Keratinocyte (primary cell): ENCODE measurements around the gene HTRA3. TPM values are rescaled to one million over a fixed set of nuclear protein-coding genes. Genes with fewer than 3 reads are reported as not detected.

Experiments used
- DNase-seq: peaks from one replicate; pipeline ENCODE4 v3.0.0-alpha.2; 2011; ENCODE audit warnings: low read depth, missing footprints, low spot score
- FAIRE-seq: peaks from 2 replicates; lab custom pipeline; 2011; peaks lifted over from hg19 to GRCh38; lab: Jason Lieb, UNC
- H2AFZ ChIP-seq: 2 replicates; pipeline ENCODE4 v1.6.0; 2012; ENCODE audit warnings: low read length, control low read depth, inconsistent platforms; ENCODE audit not compliant: control insufficient read depth
- H3K27ac ChIP-seq: 2 replicates; pipeline ENCODE4 v1.5.1; 2011; ENCODE audit warnings: low read length; ENCODE audit not compliant: control insufficient read depth, insufficient read depth
- H3K27me3 ChIP-seq: 3 replicates; pipeline ENCODE4 v1.6.0; 2011; ENCODE audit warnings: low read length; ENCODE audit not compliant: control insufficient read depth, insufficient read depth; ENCODE audit errors: extremely low read depth
- H3K36me3 ChIP-seq, 2 experiments: 2 replicates in 1 of 2; 3 replicates in 1 of 2; pipeline ENCODE4 v1.5.1; 2011; ENCODE audit warnings: low read length in 2 of 2, mild to moderate bottlenecking in 1 of 2; ENCODE audit not compliant: control insufficient read depth in 2 of 2, insufficient read depth in 2 of 2; ENCODE audit errors: extremely low read depth in 1 of 2
- H3K4me1 ChIP-seq: 3 replicates; pipeline ENCODE4 v1.5.1; 2011; ENCODE audit warnings: low read length; ENCODE audit not compliant: control insufficient read depth, insufficient read depth; ENCODE audit errors: extremely low read depth
- H3K4me2 ChIP-seq: 3 replicates; pipeline ENCODE4 v1.6.0; 2011; ENCODE audit warnings: low read depth, low read length; ENCODE audit not compliant: control insufficient read depth, insufficient read depth; ENCODE audit errors: extremely low read depth
- H3K4me3 ChIP-seq, 3 experiments: fragments of 200-600 bp in 1 of 3; sonication (generic) in 1 of 3; 2 replicates in 2 of 3; 3 replicates in 1 of 3; pipeline ENCODE4 v1.5.1; 2011 to 2016; ENCODE audit warnings: low read length in 3 of 3, mild to moderate bottlenecking in 3 of 3, control low read depth in 2 of 3, inconsistent platforms in 1 of 3, low read depth in 1 of 3, mixed read lengths in 1 of 3, mixed run types in 1 of 3, moderate library complexity in 1 of 3; ENCODE audit not compliant: control insufficient read depth in 2 of 3, insufficient read depth in 2 of 3; ENCODE audit errors: extremely low read depth in 1 of 3
- H3K79me2 ChIP-seq: 2 replicates; pipeline ENCODE4 v1.6.0; 2012; ENCODE audit warnings: low read length; ENCODE audit not compliant: control insufficient read depth, insufficient read depth
- H3K9ac ChIP-seq: 3 replicates; pipeline ENCODE4 v1.6.0; 2011; ENCODE audit warnings: low read length; ENCODE audit not compliant: control insufficient read depth, insufficient read depth; ENCODE audit errors: extremely low read depth
- H3K9me1 ChIP-seq: 3 replicates; pipeline ENCODE4 v1.6.0; 2011; ENCODE audit warnings: low read length; ENCODE audit not compliant: control insufficient read depth, insufficient read depth; ENCODE audit errors: extremely low read depth
- H3K9me3 ChIP-seq: 2 replicates; pipeline ENCODE4 v1.5.1; 2012; ENCODE audit warnings: low read depth, low read length; ENCODE audit not compliant: control insufficient read depth
- H4K20me1 ChIP-seq: 3 replicates; pipeline ENCODE4 v1.6.0; 2011; ENCODE audit warnings: low read length; ENCODE audit not compliant: control insufficient read depth, insufficient read depth; ENCODE audit errors: extremely low read depth
- CTCF ChIP-seq, 3 experiments: IDR thresholded peaks in 1 of 3; conservative IDR thresholded peaks in 1 of 3; optimal IDR thresholded peaks in 1 of 3; 2 replicates in 2 of 3; 3 replicates in 1 of 3; pipeline versions ENCODE3 to v1.5.1; 2011; ENCODE audit warnings: low read length in 3 of 3, mild to moderate bottlenecking in 3 of 3, moderate library complexity in 2 of 3, control low read depth in 1 of 3, inconsistent platforms in 1 of 3; ENCODE audit not compliant: insufficient read depth in 2 of 3; ENCODE audit errors: extremely low read depth in 1 of 3
- EZH2 ChIP-seq: IDR thresholded peaks from one replicate; pipeline ENCODE4 v1.6.1; 2012; ENCODE audit warnings: inconsistent platforms, mild to moderate bottlenecking, low read length, moderate library complexity
- dilution Hi-C: fragments of 300-500 bp; cut with MboI; formaldehyde crosslinking; loops from one replicate; pipeline ENCODE4 v1.7.0; 2020; ENCODE audit warnings: low sequenced_read_pairs; ENCODE audit not compliant: extremely low pct_ligation_motif_present
- polyA plus RNA-seq, 5 experiments: library from polyadenylated mRNA; depleted of rRNA in 3 of 5; stranded (reverse) in 3 of 5; stranded (forward) in 1 of 5; unstranded in 1 of 5; fragments of >200 nt; gene quantifications; 1 replicate in 1 of 5; 2 replicates in 3 of 5; 3 replicates in 1 of 5; pipeline versions ENCODE4 v1.2.1 to v1.2.3, GENCODE V29; 2011 to 2012; ENCODE audit warnings: missing spikeins in 2 of 5, low read depth in 1 of 5, low replicate concordance in 1 of 5

The HTRA3 gene
- polyA plus RNA-seq, 1 donor (not counting 4 experiments of a cell fraction or from before 2014, with no cell fraction given): not detected

GRCh38 chr4:8257854-8258253, 11.7 kb upstream of the HTRA3 start:
- DNase-seq (no peak), FAIRE-seq (no peak)
- no peak for TF ChIP-seq CTCF (optimal IDR thresholded peaks at IDR 0.05 in 1 of 3, IDR thresholded peaks at IDR 0.05 in 1 of 3, conservative IDR thresholded peaks at IDR 0.05 in 1 of 3; ENCODE audit: extremely low read depth in 1 of 3, insufficient read depth in 2 of 3, low read length in 3 of 3)
- TF ChIP-seq EZH2: no peak
- H3K4me2 ChIP-seq: no peak overlapping the region
- H3K27me3 ChIP-seq: peaks cover 7% of the 10 kb centered on the region
- dilution Hi-C loops: loop anchor here (25.0 kb wide), 1 partner anchor 154 kb away; no protein-coding TSS in a partner anchor
- peaks cover 6% of the 10 kb centered on the region for H3K4me1 ChIP-seq
- no peak overlapping the region for H3K9ac ChIP-seq
- H2AFZ ChIP-seq: no peak overlapping the region
- H3K36me3 ChIP-seq: no peaks in the 10 kb centered on the region
- H3K79me2 ChIP-seq: no peaks in the 10 kb centered on the region
- no peak overlapping the region for H3K4me3 ChIP-seq
- H3K27ac ChIP-seq: no peak overlapping the region
- no peaks in the 10 kb centered on the region for H4K20me1 ChIP-seq
- no peaks in the 10 kb centered on the region for H3K9me3 ChIP-seq
- H3K9me1 ChIP-seq: no peaks in the 10 kb centered on the region

GRCh38 chr4:8258552-8259212, 10.9 kb upstream of the HTRA3 start:
- H3K9me3 ChIP-seq: no peaks in the 10 kb centered on the region
- H2AFZ ChIP-seq: no peak overlapping the region
- dilution Hi-C loops: loop anchor here (25.0 kb wide), 1 partner anchor 154 kb away; no protein-coding TSS in a partner anchor
- TF ChIP-seq CTCF (optimal IDR thresholded peaks at IDR 0.05 in 1 of 3, IDR thresholded peaks at IDR 0.05 in 1 of 3, conservative IDR thresholded peaks at IDR 0.05 in 1 of 3; ENCODE audit: extremely low read depth in 1 of 3, insufficient read depth in 2 of 3, low read length in 3 of 3) (no peak), EZH2 (no peak)
- H3K27ac ChIP-seq: no peak overlapping the region
- no peak overlapping the region for H3K4me2 ChIP-seq
- H3K27me3 ChIP-seq: peaks cover 7% of the 10 kb centered on the region
- FAIRE-seq (no peak), DNase-seq (no peak)
- no peaks in the 10 kb centered on the region for H3K79me2 ChIP-seq
- H3K4me3 ChIP-seq: no peak overlapping the region
- H3K9me1 ChIP-seq: no peaks in the 10 kb centered on the region
- H3K36me3 ChIP-seq: no peaks in the 10 kb centered on the region
- H3K4me1 ChIP-seq: peaks cover 6% of the 10 kb centered on the region
- H4K20me1 ChIP-seq: no peaks in the 10 kb centered on the region
- H3K9ac ChIP-seq: no peak overlapping the region
